Activated CD8-positive, alpha-beta memory T cell treated with anti-CD3 and anti-CD28 coated beads, Interleukin-2, amount 50 U/mL, for 24 hours (primary cell): ENCODE data around the gene CFAP77.

Source experiments
- DNase-seq: peaks from one replicate; pipeline ENCODE4 v3.0.0-alpha.2; 2020; ENCODE audit errors: extremely low read depth

The CFAP77 gene

GRCh38 chr9:132597073-132597775 lies 187.2 kb downstream of the CFAP77 start:
- no peak for DNase-seq

- DNase-seq = no peak
Measured at GRCh38 chr9:132600326-132600984, 190.4 kb downstream of the CFAP77 start.

- no peak for DNase-seq
Measured at GRCh38 chr9:132602207-132602606, 192.2 kb downstream of the CFAP77 start.

- no peak for DNase-seq
Measured at GRCh38 chr9:132605387-132605786, 195.4 kb downstream of the CFAP77 start.

GRCh38 chr9:132606066-132606465 lies 196.1 kb downstream of the CFAP77 start:
- DNase-seq = no peak

- no peak for DNase-seq
Measured at GRCh38 chr9:132609184-132609583, 199.2 kb downstream of the CFAP77 start.

- no peak for DNase-seq
Measured at GRCh38 chr9:132609829-132610228, 199.8 kb downstream of the CFAP77 start.

- DNase-seq = no peak
Measured at GRCh38 chr9:132610661-132611060, 200.7 kb downstream of the CFAP77 start.

- DNase-seq = no peak
Measured at GRCh38 chr9:132614324-132614723, 204.3 kb downstream of the CFAP77 start.

GRCh38 chr9:132615774-132616173 lies 205.8 kb downstream of the CFAP77 start:
- DNase-seq = no peak

- DNase-seq = no peak
Measured at GRCh38 chr9:132616725-132617124, 206.7 kb downstream of the CFAP77 start.

- no peak for DNase-seq
Measured at GRCh38 chr9:132622159-132622558, 212.1 kb downstream of the CFAP77 start.
